GM19328 (cell line): Measurements from ENCODE around the gene ATG2A.
"Not testable (repeated sequence)": the region's sequence is repeated elsewhere in the genome, so short reads cannot be mapped to it uniquely, and the experiment has no call there.

Experiments
- ATAC-seq: cut with Tn5 transposase; IDR thresholded peaks from one replicate; pipeline ENCODE4 v1.9.1; 2021; ENCODE audit warnings: mild to moderate bottlenecking, moderate library complexity; ENCODE audit not compliant: unreplicated experiment

Gene ATG2A

DNA sequence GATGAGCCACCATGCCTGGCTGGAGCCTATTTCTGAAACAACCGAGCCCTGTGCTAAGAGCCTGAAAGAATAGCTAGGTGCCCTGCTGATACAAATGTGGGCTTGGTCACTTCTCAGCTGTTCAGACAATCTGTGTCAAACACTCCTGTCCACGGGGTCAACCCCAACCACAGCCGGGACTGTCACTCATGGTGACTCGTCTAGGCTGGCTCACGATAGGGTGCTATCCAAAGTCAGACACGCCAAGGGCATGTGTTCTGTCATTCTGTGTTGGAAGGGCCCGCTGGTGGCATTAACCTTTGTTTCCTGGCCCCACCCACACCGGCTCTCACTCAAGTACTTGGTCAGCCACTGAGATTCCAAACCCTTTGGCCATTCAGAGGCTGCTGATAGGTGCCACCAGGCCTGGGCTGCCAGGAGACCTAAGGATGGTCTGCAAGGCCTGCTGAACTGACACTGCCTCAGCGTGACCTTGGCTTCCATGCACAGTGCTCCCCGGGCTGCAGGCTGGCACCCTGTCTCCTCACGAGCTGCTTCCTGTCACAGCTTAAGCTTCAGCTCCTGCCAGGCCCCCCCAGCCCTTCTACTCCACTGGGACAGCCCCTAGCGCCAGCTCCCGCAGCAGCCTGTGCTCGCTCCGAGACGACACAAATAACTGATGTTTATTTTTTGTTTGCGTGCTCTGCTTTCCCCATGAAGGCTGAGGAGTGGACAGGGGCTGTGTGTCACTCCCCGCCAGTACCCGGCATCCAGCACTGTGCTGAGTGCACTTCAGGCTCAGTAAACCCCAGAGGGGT lies 58.3 kb downstream of the ATG2A start:
- no peak for ATAC-seq

DNA sequence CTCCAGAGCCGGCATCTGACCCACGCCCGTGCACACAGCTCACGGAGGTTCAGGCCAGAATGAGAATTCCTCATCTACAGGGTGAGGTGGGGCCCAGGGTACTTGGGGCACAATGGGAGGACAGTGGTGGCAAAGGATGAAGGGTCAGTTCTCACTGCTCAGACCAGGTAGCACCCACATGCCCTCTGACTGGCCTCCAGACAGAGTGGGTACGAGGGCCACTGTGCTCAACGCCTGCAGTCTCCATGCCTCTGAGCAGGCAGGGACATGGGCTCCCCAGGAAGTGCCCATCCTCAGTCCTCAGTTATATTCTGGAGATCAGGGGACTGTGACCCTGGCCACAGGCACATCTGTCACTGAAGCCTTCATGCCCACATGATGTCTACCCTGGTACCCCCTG lies 59.5 kb downstream of the ATG2A start:
- ATAC-seq: no peak

DNA sequence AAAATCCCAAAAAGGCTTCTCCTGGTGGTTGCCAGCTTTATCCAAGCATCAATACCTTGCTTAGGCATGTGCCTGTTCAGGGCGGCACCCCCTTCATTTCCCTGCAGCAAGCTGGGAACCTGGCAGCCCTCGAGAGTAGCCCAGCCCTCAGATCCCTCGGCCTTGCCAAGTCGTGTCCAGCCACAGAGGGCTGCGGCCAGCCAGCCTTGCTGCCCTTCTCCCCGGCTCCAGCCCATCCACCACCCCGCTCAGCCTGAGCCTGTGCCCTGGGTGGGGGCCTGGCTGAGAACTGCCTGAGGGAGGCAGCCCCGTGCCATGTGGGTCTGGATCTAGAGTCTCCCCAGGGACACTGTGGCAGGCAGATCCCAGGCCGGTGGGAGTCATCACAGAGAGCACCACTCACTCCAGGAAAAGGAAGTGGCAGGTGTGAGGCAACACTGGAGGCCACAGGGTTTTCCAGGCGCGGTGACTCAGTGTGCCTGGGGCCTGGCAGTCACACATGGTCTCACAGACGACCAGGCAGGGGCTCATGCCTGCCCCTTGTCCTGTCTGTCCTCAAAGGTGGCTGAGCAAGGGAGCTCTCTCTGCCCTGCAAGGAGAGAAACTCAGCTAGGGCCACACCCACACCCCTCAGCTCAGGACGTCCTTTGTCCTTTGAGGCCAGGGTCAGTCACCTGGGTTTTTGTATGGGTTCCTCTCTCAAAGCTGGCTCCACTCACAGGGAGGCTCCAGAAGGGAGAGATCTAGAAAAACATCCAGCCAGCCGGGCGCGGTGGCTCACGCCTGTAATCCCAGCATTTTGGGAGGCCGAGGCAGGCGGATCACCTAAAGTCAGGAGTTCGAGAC lies 60.4 kb downstream of the ATG2A start:
- no peak for ATAC-seq

DNA sequence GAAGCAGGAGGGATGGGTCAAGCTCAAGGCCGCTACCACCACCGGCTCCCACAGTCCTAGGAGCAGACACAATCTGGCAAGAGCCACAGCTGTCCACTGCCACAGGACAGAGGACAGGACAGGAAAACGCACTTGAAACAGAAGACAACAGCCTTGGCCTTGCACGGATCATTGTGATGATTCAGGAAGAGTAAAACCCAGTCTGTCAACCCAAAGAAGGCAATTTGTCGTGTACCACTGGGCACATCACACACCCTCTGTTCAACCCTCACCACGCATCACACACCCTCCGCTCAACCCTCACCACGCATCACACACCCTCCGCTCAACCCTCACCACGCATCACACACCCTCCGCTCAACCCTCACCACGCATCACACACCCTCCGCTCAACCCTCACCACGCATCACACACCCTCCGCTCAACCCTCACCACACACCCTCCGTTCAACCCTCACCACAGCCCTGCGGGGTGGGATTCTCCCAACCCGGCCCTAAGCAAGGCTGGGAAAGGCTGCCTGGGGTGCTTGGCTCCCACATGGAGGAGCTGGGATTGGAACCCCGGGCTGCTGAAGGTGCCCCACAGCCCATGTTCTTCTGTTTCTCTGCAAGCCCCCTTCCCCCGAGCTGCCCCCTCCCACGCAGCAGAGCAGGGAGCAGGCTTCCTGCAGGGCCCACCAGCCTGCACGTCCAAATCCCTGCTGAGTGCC lies 61.3 kb downstream of the ATG2A start:
- ATAC-seq: no peak

DNA sequence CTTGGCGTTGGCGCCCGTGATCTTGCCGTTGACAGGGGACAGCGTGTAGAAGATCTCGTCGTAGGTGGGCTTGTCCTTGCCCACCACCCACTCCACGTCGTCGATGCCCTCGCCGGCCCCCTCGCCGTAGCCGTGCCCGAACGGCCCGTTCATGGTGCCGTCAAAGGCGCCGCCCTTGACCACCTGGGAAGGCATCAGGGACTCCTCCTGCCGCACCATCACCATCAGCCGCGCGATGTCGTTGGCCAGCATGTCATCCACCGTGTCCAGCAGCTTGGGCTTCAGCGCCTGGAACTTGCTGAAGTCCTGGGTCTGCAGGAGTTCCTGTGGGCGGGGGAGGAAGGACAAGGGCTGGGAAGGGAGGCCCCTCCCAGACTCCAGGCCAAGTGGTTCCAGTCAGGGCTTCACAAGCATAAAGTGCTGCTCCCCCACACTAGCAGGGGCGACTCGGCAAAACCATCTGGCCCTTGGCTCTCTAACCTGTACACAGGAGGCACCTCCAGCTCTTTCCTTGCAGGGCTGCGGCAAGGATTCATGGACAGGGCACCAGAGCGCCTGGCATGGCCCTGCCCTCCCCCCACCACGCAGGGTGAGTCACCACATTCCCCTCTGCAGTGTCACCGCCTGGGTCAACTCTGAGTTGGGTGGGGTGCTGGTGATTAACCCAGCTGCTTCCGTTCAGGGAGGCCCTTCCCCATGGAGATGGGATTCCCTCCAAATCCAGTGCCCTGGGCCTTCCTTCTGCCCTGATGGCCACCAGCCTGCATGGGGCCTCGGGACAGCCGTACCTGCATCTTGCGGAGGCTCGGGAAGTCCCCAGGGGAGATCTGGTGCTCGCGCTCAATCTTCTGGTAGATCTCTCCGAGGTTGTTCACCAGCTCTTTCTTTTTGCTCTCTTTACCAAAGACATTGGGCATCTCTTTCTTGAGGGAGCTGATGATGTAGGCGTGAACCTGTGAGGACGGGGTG lies 62.2 kb downstream of the ATG2A start:
- ATAC-seq: no peak

DNA sequence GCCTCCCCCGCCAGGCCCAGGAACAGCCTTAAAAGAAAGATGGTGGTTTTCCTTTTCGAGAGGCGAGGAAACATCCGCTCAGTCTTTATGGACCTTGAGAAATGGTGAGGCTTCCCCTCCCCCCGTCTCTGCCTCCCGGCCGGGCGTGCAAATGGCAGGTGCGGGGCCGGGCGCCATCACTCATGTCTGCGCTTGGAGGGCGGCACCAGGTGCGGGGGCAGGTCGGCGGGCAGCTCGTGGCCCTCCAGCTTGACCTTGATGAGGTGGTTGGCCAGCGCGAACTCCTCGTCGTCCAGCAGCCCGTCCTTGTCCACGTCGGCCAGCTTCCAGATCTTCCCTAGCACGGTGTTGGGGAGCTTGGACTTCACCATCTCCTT lies 62.9 kb downstream of the ATG2A start:
- no peak for ATAC-seq

DNA sequence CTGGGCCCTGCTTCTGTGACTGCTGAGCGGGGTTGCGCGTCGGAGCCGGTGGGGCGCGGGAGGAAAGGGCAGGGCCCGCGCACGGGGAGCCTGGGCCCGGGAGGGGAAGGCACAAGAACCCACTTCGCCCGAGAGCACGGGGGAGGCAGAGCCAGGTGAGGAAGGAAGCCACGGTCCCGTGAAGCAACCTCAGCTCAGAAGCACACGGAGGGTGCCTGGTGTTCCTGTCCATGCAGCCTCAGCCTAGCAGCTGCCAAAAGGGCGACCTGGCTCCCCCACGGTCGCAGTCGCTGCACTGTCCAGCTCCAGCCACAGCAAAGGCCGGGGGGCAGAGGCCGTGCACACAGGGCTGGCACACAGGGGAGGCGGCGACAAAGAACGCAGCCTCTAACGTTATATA lies 63.3 kb downstream of the ATG2A start:
- no peak for ATAC-seq

GRCh38 chr11:64852804-64853509 lies 64.1 kb downstream of the ATG2A start:
- ATAC-seq: no peak

DNA sequence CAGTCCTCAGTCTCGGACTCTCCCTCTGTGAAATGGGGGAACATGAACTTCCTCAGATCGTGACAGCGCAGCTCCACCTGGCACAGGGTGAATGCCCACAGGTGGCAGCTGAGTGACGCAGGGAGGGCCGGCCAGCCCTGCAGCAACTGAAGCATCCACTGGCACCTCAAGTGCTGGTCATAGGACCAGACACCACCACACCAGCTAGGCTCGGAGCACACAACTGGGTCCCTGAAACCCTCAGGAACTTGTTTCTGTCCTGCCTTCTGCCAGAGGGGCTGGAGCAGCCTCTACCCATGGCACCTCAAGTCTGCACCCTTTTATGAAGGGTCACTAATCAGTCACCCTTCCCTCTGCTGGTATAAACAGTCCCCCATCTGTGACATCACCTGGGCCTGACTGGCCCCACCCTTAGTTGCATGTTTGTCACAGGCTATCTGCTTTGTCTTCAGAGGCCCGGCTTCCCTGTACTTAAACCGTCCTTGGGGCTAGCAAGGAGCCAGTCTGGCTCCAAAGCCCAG lies 65.1 kb downstream of the ATG2A start:
- no peak for ATAC-seq

- ATAC-seq: peak; percentile 50
Observed at GRCh38 chr11:64850979-64851567, 65.9 kb downstream of the ATG2A start.

DNA sequence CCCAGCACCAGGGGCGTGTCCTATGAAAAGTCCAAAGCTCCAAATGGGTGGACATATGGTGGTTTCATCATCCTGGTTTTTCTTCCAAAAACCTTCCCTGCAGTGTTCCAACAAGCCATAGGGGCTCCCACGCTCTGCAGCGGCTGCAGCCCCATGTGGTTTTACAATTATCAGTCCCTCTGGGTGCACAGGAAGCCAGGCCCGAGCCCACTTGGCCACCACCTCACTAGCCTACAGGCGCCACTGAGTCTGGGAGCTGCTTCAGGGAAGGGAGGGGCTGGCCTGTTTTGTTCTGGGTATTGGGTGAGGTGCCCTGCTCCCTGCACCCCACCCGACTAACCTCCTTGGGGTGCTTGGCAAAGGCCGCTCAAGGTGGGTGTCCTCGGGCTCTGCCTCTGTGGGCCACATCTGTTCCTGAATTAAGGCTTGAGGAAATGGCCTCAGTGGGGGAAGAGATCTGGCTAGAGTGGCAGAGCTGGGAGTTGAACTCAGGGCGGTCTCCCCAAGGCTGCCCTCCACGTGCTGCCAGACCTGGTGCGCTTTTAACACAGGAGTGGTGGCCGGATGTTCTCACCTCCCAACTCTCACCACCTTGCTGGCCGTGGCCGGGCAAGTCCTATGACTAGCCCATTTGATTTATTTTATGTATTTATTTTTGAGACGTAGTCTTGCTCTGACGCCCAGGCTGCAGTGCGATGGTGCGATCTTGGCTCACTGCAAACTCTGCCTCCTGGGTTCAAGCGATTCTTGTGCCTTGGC lies 67.2 kb downstream of the ATG2A start:
- no peak for ATAC-seq

- ATAC-seq: no peak
Observed at GRCh38 chr11:64848826-64849597, 68.0 kb downstream of the ATG2A start.

- ATAC-seq: no peak
Observed at GRCh38 chr11:64848214-64848825, 68.7 kb downstream of the ATG2A start.

- no peak for ATAC-seq
Observed at GRCh38 chr11:64846998-64847666, 69.9 kb downstream of the ATG2A start.

DNA sequence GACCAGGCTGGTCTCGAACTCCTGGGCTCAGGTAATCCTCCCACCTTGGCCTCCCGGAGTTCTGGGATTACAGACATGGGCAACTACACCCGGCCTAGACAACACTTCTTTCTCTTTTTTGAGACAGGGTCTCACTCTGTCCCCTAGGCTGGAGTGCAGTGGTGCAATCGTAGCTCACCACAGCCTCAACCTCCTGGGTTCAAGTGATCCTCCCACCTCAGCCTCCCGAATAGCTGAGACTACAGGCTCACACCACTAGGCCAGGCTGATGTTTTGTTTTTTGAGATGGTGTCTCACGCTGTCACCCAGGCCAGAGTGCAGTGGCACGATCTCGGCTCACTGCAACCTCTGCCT lies 71.3 kb downstream of the ATG2A start:
- ATAC-seq: not testable (repeated sequence)

GRCh38 chr11:64845129-64845775 lies 71.8 kb downstream of the ATG2A start:
- ATAC-seq: no peak
